Measurements from ENCODE around the gene ADAMTS15.
"Not testable (repeated sequence)": the region's sequence is repeated elsewhere in the genome, so short reads cannot be mapped to it uniquely, and the experiment has no call there.

The ADAMTS15 gene

GRCh38 chr11:130431801-130432200 lies 16.6 kb upstream of the ADAMTS15 start:
- no peak overlapping the region for H3K4me3 ChIP-seq (ENCODE audit: low read depth, low read length)
- in situ Hi-C loops (cut with HindIII; ENCODE audit: low sequenced_read_pairs): loop anchor here (25.0 kb wide), 1 partner anchor 430 kb away; no protein-coding TSS in a partner anchor
- no peak for DNase-seq (ENCODE audit: low read depth, low spot score)
- TF ChIP-seq CTCF (IDR thresholded peaks at IDR 0.05; ENCODE audit: low read depth, low read length): no peak

GRCh38 chr11:130433357-130433756 lies 15.1 kb upstream of the ADAMTS15 start:
- TF ChIP-seq CTCF (IDR thresholded peaks at IDR 0.05; ENCODE audit: low read depth, low read length): no peak
- in situ Hi-C loops (cut with HindIII; ENCODE audit: low sequenced_read_pairs): loop anchor here (25.0 kb wide), 1 partner anchor 429 kb away; no protein-coding TSS in a partner anchor
- no peak overlapping the region for H3K4me3 ChIP-seq (ENCODE audit: low read depth, low read length)
- no peak for DNase-seq (ENCODE audit: low read depth, low spot score)

- in situ Hi-C loops (cut with HindIII; ENCODE audit: low sequenced_read_pairs): loop anchor here (25.0 kb wide), 1 partner anchor 428 kb away; no protein-coding TSS in a partner anchor
- DNase-seq (ENCODE audit: low read depth, low spot score): peak; percentile 87
- peak overlapping the region; percentile 60 for H3K4me3 ChIP-seq (ENCODE audit: low read depth, low read length)
- peak; percentile 89 for TF ChIP-seq CTCF (IDR thresholded peaks at IDR 0.05; ENCODE audit: low read depth, low read length)
Measured at GRCh38 chr11:130434521-130435223, 13.8 kb upstream of the ADAMTS15 start.

- TF ChIP-seq CTCF (IDR thresholded peaks at IDR 0.05; ENCODE audit: low read depth, low read length): no peak
- in situ Hi-C loops (cut with HindIII; ENCODE audit: low sequenced_read_pairs): loop anchor here (25.0 kb wide), 1 partner anchor 427 kb away; no protein-coding TSS in a partner anchor
Measured at GRCh38 chr11:130435671-130436070, 12.8 kb upstream of the ADAMTS15 start.

GRCh38 chr11:130436171-130436570 lies 12.3 kb upstream of the ADAMTS15 start:
- in situ Hi-C loops (cut with HindIII; ENCODE audit: low sequenced_read_pairs): loop anchor here (25.0 kb wide), 1 partner anchor 426 kb away; no protein-coding TSS in a partner anchor
- DNase-seq (ENCODE audit: low read depth, low spot score): peak; percentile 19
- TF ChIP-seq CTCF (IDR thresholded peaks at IDR 0.05; ENCODE audit: low read depth, low read length): no peak
- no peak overlapping the region for H3K4me3 ChIP-seq (ENCODE audit: low read depth, low read length)

More at GRCh38 chr11:130435671-130436070, 12.8 kb upstream of the ADAMTS15 start:
- H3K4me3 ChIP-seq (ENCODE audit: low read depth, low read length): no peak overlapping the region
- DNase-seq (ENCODE audit: low read depth, low spot score): peak; percentile 40

GRCh38 chr11:130437848-130438247 lies 10.6 kb upstream of the ADAMTS15 start:
- no peak for DNase-seq (ENCODE audit: low read depth, low spot score)
- in situ Hi-C loops (cut with HindIII; ENCODE audit: low sequenced_read_pairs): loop anchor here (25.0 kb wide), 1 partner anchor 424 kb away; no protein-coding TSS in a partner anchor
- H3K4me3 ChIP-seq (ENCODE audit: low read depth, low read length): no peak overlapping the region
- TF ChIP-seq CTCF (IDR thresholded peaks at IDR 0.05; ENCODE audit: low read depth, low read length): no peak

- in situ Hi-C loops (cut with HindIII; ENCODE audit: low sequenced_read_pairs): loop anchor here (25.0 kb wide), 1 partner anchor 424 kb away; no protein-coding TSS in a partner anchor
- not testable (repeated sequence) for H3K4me3 ChIP-seq (ENCODE audit: low read depth, low read length); DNase-seq (ENCODE audit: low read depth, low spot score)
Measured at GRCh38 chr11:130438401-130439159, 9.9 kb upstream of the ADAMTS15 start.

Measured in astrocyte of the spinal cord (primary cell).